ENCODE results near the gene KRT81.
"Not testable (repeated sequence)": the region's sequence is repeated elsewhere in the genome, so short reads cannot be mapped to it uniquely, and the experiment has no call there.

The KRT81 gene

GRCh38 chr12:52295663-52296062, 4.3 kb upstream of the KRT81 start:
- peak in 2 of 3 donors; percentile 19 to 23 for DNase-seq

GRCh38 chr12:52294803-52295202, 3.5 kb upstream of the KRT81 start:
- DNase-seq, result no peak

- no peak for DNase-seq
Measured at GRCh38 chr12:52293926-52294325, 2.6 kb upstream of the KRT81 start.

GRCh38 chr12:52290483-52291134, 725 bp downstream of the KRT81 start:
- DNase-seq, result not testable (repeated sequence)

GRCh38 chr12:52287816-52288805, 3.2 kb downstream of the KRT81 start:
- DNase-seq, result not testable (repeated sequence)

GRCh38 chr12:52286857-52287785, 4.2 kb downstream of the KRT81 start:
- not testable (repeated sequence) for DNase-seq

GRCh38 chr12:52285851-52286530, 5.3 kb downstream of the KRT81 start:
- no peak for DNase-seq

- no peak for DNase-seq
Measured at GRCh38 chr12:52285172-52285745, 6.1 kb downstream of the KRT81 start.

- DNase-seq, result no peak
Measured at GRCh38 chr12:52284562-52285171, 6.7 kb downstream of the KRT81 start.

- no peak for DNase-seq
Measured at GRCh38 chr12:52280796-52281560, 10.4 kb downstream of the KRT81 start.

- peak; percentile 82 to 90 (median 89) for DNase-seq
Measured at GRCh38 chr12:52280319-52280795, 11.0 kb downstream of the KRT81 start.

GRCh38 chr12:52279422-52280318, 11.7 kb downstream of the KRT81 start:
- no peak for DNase-seq

- DNase-seq, result peak; percentile 79 to 90 (median 88)
Measured at GRCh38 chr12:52278575-52279421, 12.5 kb downstream of the KRT81 start.

GRCh38 chr12:52277486-52278245, 13.7 kb downstream of the KRT81 start:
- no peak for DNase-seq

- no peak for DNase-seq
Measured at GRCh38 chr12:52275686-52276085, 15.6 kb downstream of the KRT81 start.

GRCh38 chr12:52274521-52275120, 16.7 kb downstream of the KRT81 start, which contains the start of gene KRT86:
Gene KRT86 (plus strand): TSS chr12:52274645. CDS start chr12:52301917, 27,272 bp downstream.
- no peak for DNase-seq

GRCh38 chr12:52271158-52271557, 20.2 kb downstream of the KRT81 start:
- DNase-seq, result peak in 2 of 3 donors; percentile 58 to 63
